GM18873 (cell line): ENCODE data around the gene MTERF1.

ENCODE experiments used
- ATAC-seq: cut with Tn5 transposase; IDR thresholded peaks from one replicate; pipeline ENCODE4 v1.9.1; 2021; ENCODE audit warnings: mild to moderate bottlenecking, moderate library complexity, moderate number of reproducible peaks; ENCODE audit not compliant: unreplicated experiment, low FRiP score

The MTERF1 gene

GRCh38 chr7:91835826-91836368 lies 44.6 kb downstream of the MTERF1 start:
- no peak for ATAC-seq

GRCh38 chr7:91835091-91835825 lies 45.2 kb downstream of the MTERF1 start:
- no peak for ATAC-seq

- ATAC-seq, result no peak
Measured at GRCh38 chr7:91832493-91833045, 47.9 kb downstream of the MTERF1 start.

GRCh38 chr7:91827169-91827568 lies 53.3 kb downstream of the MTERF1 start:
- no peak for ATAC-seq

- ATAC-seq, result no peak
Measured at GRCh38 chr7:91826377-91826776, 54.1 kb downstream of the MTERF1 start.

- ATAC-seq, result no peak
Measured at GRCh38 chr7:91824201-91824600, 56.3 kb downstream of the MTERF1 start.
